Activated T-cell treated with anti-CD3 and anti-CD28 coated beads, Interleukin-2, amount 50 U/mL, for 72 hours (primary cell): Measurements from ENCODE around the gene EDN2. TPM values are rescaled to one million over a fixed set of nuclear protein-coding genes. Genes with fewer than 3 reads are reported as not detected.

Experiments used
- ATAC-seq, 2 donors: fragments of 150-1000 bp; cut with Tn5 transposase; replicated peaks in 1 of 2; 2 replicates each; pipeline ENCODE4 v1.10.0; 2021; ENCODE audit warnings: moderate library complexity in 2 of 2, mild to moderate bottlenecking in 1 of 2
- DNase-seq, 2 donors: peaks; one replicate each; pipeline ENCODE4 v3.0.0; 2021 to 2022; ENCODE audit warnings: mixed read lengths in 1 of 2
- H3K27ac Mint-ChIP-seq: one replicate; pipeline ENCODE4 v1.8.0; 2022; ENCODE audit warnings: mild to moderate bottlenecking, moderate library complexity, mixed read lengths
- H3K27me3 Mint-ChIP-seq: one replicate; pipeline ENCODE4 v1.8.0; 2022; ENCODE audit warnings: low read depth, mixed read lengths
- H3K36me3 Mint-ChIP-seq, 2 donors: one replicate each; pipeline ENCODE4 v1.8.0; 2022; ENCODE audit warnings: mixed read lengths in 2 of 2, mild to moderate bottlenecking in 1 of 2; ENCODE audit not compliant: insufficient read depth in 2 of 2
- H3K4me1 Mint-ChIP-seq: one replicate; pipeline ENCODE4 v1.8.0; 2022; ENCODE audit warnings: low read depth, mixed read lengths
- H3K4me3 Mint-ChIP-seq, 2 donors: one replicate each; pipeline ENCODE4 v1.8.0; 2022; ENCODE audit warnings: mild to moderate bottlenecking in 2 of 2, mixed read lengths in 2 of 2, moderate library complexity in 2 of 2
- H3K9me3 Mint-ChIP-seq, 2 donors: one replicate each; pipeline ENCODE4 v1.8.0; 2022; ENCODE audit warnings: mixed read lengths in 2 of 2
- total RNA-seq, 2 donors: library from RNA; stranded (reverse); gene quantifications; one replicate each; pipeline ENCODE4 v1.2.3, GENCODE V29; 2022

The EDN2 gene
- not detected for total RNA-seq

- ATAC-seq (peak in 1 of 2 donors; percentile 33), DNase-seq (no peak)
- Mint-ChIP-seq H3K4me1 (peaks cover 9% of the 10 kb centered on the region), H3K4me3 (no peak within 1 kb of the TSS), H3K36me3 (no peaks in the 10 kb centered on the region), H3K9me3 (no peaks in the 10 kb centered on the region), H3K27me3 (peaks cover 30% of the 10 kb centered on the region), H3K27ac (no peak within 1 kb of the TSS)
These were observed at the start of gene EDN2 for GRCh38 chr1:41484402-41485241. Gene EDN2 (minus strand): TSS chr1:41484683. CDS start chr1:41484601, 82 bp downstream.

- peaks cover 5 to 10% of the 10 kb centered on the region in 2 donors for H3K9me3 Mint-ChIP-seq
- H3K4me1 Mint-ChIP-seq: peaks cover 5% of the 10 kb centered on the region
- no peak for ATAC-seq
- H3K27me3 Mint-ChIP-seq: no peaks in the 10 kb centered on the region
- H3K27ac Mint-ChIP-seq: no peak overlapping the region
- H3K4me3 Mint-ChIP-seq: no peak overlapping the region
- DNase-seq: no peak
- peaks cover 5 to 31% of the 10 kb centered on the region in 2 donors for H3K36me3 Mint-ChIP-seq
These were observed 49.2 kb upstream of the EDN2 start for GRCh38 chr1:41533731-41534080.

- H3K27me3 Mint-ChIP-seq: no peaks in the 10 kb centered on the region
- H3K9me3 Mint-ChIP-seq: peaks cover 5 to 10% of the 10 kb centered on the region in 2 donors
- peaks cover 5 to 31% of the 10 kb centered on the region in 2 donors for H3K36me3 Mint-ChIP-seq
- peaks cover 5% of the 10 kb centered on the region for H3K4me1 Mint-ChIP-seq
- no peak overlapping the region for H3K27ac Mint-ChIP-seq
- no peak for DNase-seq
- no peak overlapping the region for H3K4me3 Mint-ChIP-seq
- no peak for ATAC-seq
These were observed 48.7 kb upstream of the EDN2 start for GRCh38 chr1:41533016-41533730.

GRCh38 chr1:41532206-41532975, 47.9 kb upstream of the EDN2 start:
- Mint-ChIP-seq H3K27ac (no peak overlapping the region), H3K4me1 (peaks cover 5% of the 10 kb centered on the region), H3K9me3 (peaks cover 10% of the 10 kb centered on the region in 2 donors), H3K4me3 (no peak overlapping the region), H3K36me3 (peaks cover 5 to 27% of the 10 kb centered on the region in 2 donors), H3K27me3 (no peaks in the 10 kb centered on the region)
- DNase-seq: no peak
- ATAC-seq: no peak

- Mint-ChIP-seq H3K27ac (no peak overlapping the region), H3K4me1 (peaks cover 5% of the 10 kb centered on the region), H3K36me3 (peaks cover 2 to 22% of the 10 kb centered on the region in 2 donors), H3K4me3 (no peak overlapping the region), H3K9me3 (peaks cover 10 to 11% of the 10 kb centered on the region in 2 donors), H3K27me3 (no peaks in the 10 kb centered on the region)
- DNase-seq (no peak), ATAC-seq (no peak)
These were observed 45.9 kb upstream of the EDN2 start for GRCh38 chr1:41530411-41530810.

- Mint-ChIP-seq H3K4me3 (no peak overlapping the region), H3K27me3 (no peaks in the 10 kb centered on the region), H3K27ac (no peak overlapping the region), H3K4me1 (peaks cover 5% of the 10 kb centered on the region), H3K9me3 (peaks cover 10 to 11% of the 10 kb centered on the region in 2 donors), H3K36me3 (peaks cover 2 to 22% of the 10 kb centered on the region in 2 donors)
- ATAC-seq: no peak
- DNase-seq: no peak
These were observed 45.3 kb upstream of the EDN2 start for GRCh38 chr1:41529621-41530395.

GRCh38 chr1:41528726-41529605, 44.5 kb upstream of the EDN2 start:
- Mint-ChIP-seq H3K4me1 (peaks cover 5% of the 10 kb centered on the region), H3K36me3 (peaks cover 2 to 18% of the 10 kb centered on the region in 2 donors), H3K27ac (no peak overlapping the region), H3K9me3 (peaks cover 10 to 11% of the 10 kb centered on the region in 2 donors), H3K4me3 (no peak overlapping the region), H3K27me3 (no peaks in the 10 kb centered on the region)
- no peak for ATAC-seq
- no peak for DNase-seq

GRCh38 chr1:41528106-41528505, 43.6 kb upstream of the EDN2 start:
- Mint-ChIP-seq H3K4me3 (no peak overlapping the region), H3K9me3 (peaks cover 10 to 11% of the 10 kb centered on the region in 2 donors), H3K36me3 (peaks cover 2 to 16% of the 10 kb centered on the region in 2 donors), H3K27ac (no peak overlapping the region), H3K27me3 (no peaks in the 10 kb centered on the region), H3K4me1 (peaks cover 5% of the 10 kb centered on the region)
- DNase-seq (no peak), ATAC-seq (no peak)

GRCh38 chr1:41526956-41527561, 42.6 kb upstream of the EDN2 start:
- H3K4me3 Mint-ChIP-seq: no peak overlapping the region
- H3K9me3 Mint-ChIP-seq: peaks cover 10 to 11% of the 10 kb centered on the region in 2 donors
- peaks cover 2 to 12% of the 10 kb centered on the region in 2 donors for H3K36me3 Mint-ChIP-seq
- H3K27ac Mint-ChIP-seq: no peak overlapping the region
- no peaks in the 10 kb centered on the region for H3K27me3 Mint-ChIP-seq
- no peak for DNase-seq
- ATAC-seq: no peak
- H3K4me1 Mint-ChIP-seq: peaks cover 5% of the 10 kb centered on the region

- H3K9me3 Mint-ChIP-seq: peaks cover 8 to 11% of the 10 kb centered on the region in 2 donors
- no peaks in the 10 kb centered on the region for H3K27me3 Mint-ChIP-seq
- H3K4me1 Mint-ChIP-seq: peaks cover 5% of the 10 kb centered on the region
- ATAC-seq (no peak), DNase-seq (no peak)
- H3K36me3 Mint-ChIP-seq: peaks cover 2 to 11% of the 10 kb centered on the region in 2 donors
- no peak overlapping the region for H3K4me3 Mint-ChIP-seq
- no peak overlapping the region for H3K27ac Mint-ChIP-seq
These were observed 41.6 kb upstream of the EDN2 start for GRCh38 chr1:41525891-41526587.
